Lung (tissue), 12 donors: Measurements from ENCODE around the gene CPAMD8. TPM values are rescaled to one million over a fixed set of nuclear protein-coding genes. Genes with fewer than 3 reads are reported as not detected.

Experiments used
- ATAC-seq: fragments of 200-7000 bp; cut with Tn5 transposase; one replicate; pipeline ENCODE4 v1.9.1; 2020; ENCODE audit warnings: moderate number of reproducible peaks; ENCODE audit not compliant: insufficient read depth, low FRiP score
- DNase-seq, 3 donors: peaks; one replicate each; pipeline ENCODE4 v3.0.0-alpha.2; 2013 to 2017
- H3K27ac ChIP-seq, 2 donors: one replicate each; pipeline ENCODE4 v1.5.1; 2013; ENCODE audit warnings: mild to moderate bottlenecking in 2 of 2, moderate library complexity in 2 of 2, control low read depth in 1 of 2, inconsistent platforms in 1 of 2, low read depth in 1 of 2, low read length in 1 of 2
- H3K27me3 ChIP-seq, 3 donors: one replicate each; pipeline ENCODE4 v1.5.1; 2013; ENCODE audit warnings: low read length in 2 of 3; ENCODE audit not compliant: control insufficient read depth in 3 of 3, insufficient read depth in 3 of 3
- H3K36me3 ChIP-seq, 4 donors: one replicate each; pipeline ENCODE4 v1.5.1; 2013; ENCODE audit warnings: low read length in 4 of 4, mild to moderate bottlenecking in 1 of 4, moderate library complexity in 1 of 4; ENCODE audit not compliant: control insufficient read depth in 4 of 4, insufficient read depth in 4 of 4
- H3K4me1 ChIP-seq, 5 donors: one replicate each; pipeline ENCODE4 v1.5.1; 2013; ENCODE audit warnings: low read length in 5 of 5, mild to moderate bottlenecking in 2 of 5, moderate library complexity in 1 of 5; ENCODE audit not compliant: control insufficient read depth in 5 of 5, insufficient read depth in 5 of 5
- H3K4me3 ChIP-seq: one replicate; pipeline ENCODE4 v1.5.1; 2013; ENCODE audit warnings: mild to moderate bottlenecking, control low read depth, moderate library complexity
- H3K9ac ChIP-seq, 2 donors: one replicate each; pipeline ENCODE4 v1.5.1; 2013; ENCODE audit warnings: low read length in 2 of 2, control low read depth in 1 of 2; ENCODE audit not compliant: insufficient read depth in 1 of 2
- H3K9me3 ChIP-seq, 4 donors: one replicate each; pipeline ENCODE4 v1.5.1; 2013; ENCODE audit warnings: low read length in 3 of 4, mild to moderate bottlenecking in 1 of 4, moderate library complexity in 1 of 4; ENCODE audit not compliant: control insufficient read depth in 4 of 4, insufficient read depth in 3 of 4
- WGBS, 2 donors: extraction: QIAGEN DNeasy Blood & Tissue Kit; methylation state at CpG; one replicate each; pipeline ENCODE4 v1.1.7; 2013; 5-methylcytosine and 5-hydroxymethylcytosine counted together
- polyA plus RNA-seq, 2 donors: library from polyadenylated mRNA; stranded (reverse); fragments of 200-250 nt; gene quantifications; one replicate each; pipeline ENCODE4 v1.2.1, GENCODE V29; 2013
- total RNA-seq, 2 donors: library from RNA; depleted of rRNA in 1 of 2; stranded (reverse); fragments of >200 nt in 1 of 2; gene quantifications; one replicate each; pipeline ENCODE4 v1.2.1, GENCODE V29; 2014 to 2021
- TF ChIP-seq, protein P1 (sequence below): IDR thresholded peaks from 2 replicates; pipeline ENCODE4 v1.5.1; 2012; ENCODE audit warnings: mild to moderate bottlenecking; ENCODE audit errors: control extremely low read depth, extremely low read depth
- donor health status: control.
- donor health status: control.
- donor health status: Bipolar disorder and iron deficiency.
- donor health status: healthy.
- donor health status: DM: yes; HTN: yes; CAD: no.

CPAMD8 gene
- total and polyA plus RNA-seq, 4 donors: 9.6 to 143 (median 31.4) TPM

DNA sequence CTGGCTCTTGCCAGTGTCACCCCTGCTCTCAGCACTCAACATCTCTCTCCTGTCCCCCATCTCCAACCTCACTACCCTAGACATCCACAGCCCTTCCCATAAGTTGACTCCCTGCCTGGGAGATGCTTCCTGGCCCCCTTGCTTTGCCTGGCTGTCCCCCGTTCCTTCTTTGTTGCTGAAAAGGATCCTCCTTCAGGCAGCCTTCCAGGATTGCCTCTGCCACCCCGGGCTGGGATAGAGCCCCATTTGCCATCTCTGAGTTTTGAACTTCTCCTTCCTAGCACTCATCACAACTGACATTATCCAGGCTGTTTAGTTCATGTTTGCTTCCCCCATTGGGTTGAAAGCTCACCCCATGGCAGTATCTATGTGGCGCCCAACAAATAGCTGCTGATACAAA, 20.0 kb downstream of the CPAMD8 start:
- Histone ChIP-seq H3K27ac (no peak overlapping the region), H3K4me1 (peaks cover 0 to 5% (median 0%) of the 10 kb centered on the region in 5 donors), H3K36me3 (peaks cover 0 to 7% (median 5%) of the 10 kb centered on the region in 4 donors), H3K9ac (no peak overlapping the region), H3K27me3 (no peaks in the 10 kb centered on the region), H3K4me3 (no peak overlapping the region), H3K9me3 (peaks cover 0 to 3% (median 0%) of the 10 kb centered on the region in 4 donors)
- ATAC-seq (no peak), DNase-seq (no peak)
- WGBS, 2 donors: 94 to 96% methylated on average over 3 of the region's 3 CpGs
- TF ChIP-seq, protein P1, sequence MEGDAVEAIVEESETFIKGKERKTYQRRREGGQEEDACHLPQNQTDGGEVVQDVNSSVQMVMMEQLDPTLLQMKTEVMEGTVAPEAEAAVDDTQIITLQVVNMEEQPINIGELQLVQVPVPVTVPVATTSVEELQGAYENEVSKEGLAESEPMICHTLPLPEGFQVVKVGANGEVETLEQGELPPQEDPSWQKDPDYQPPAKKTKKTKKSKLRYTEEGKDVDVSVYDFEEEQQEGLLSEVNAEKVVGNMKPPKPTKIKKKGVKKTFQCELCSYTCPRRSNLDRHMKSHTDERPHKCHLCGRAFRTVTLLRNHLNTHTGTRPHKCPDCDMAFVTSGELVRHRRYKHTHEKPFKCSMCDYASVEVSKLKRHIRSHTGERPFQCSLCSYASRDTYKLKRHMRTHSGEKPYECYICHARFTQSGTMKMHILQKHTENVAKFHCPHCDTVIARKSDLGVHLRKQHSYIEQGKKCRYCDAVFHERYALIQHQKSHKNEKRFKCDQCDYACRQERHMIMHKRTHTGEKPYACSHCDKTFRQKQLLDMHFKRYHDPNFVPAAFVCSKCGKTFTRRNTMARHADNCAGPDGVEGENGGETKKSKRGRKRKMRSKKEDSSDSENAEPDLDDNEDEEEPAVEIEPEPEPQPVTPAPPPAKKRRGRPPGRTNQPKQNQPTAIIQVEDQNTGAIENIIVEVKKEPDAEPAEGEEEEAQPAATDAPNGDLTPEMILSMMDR: no peak

DNA sequence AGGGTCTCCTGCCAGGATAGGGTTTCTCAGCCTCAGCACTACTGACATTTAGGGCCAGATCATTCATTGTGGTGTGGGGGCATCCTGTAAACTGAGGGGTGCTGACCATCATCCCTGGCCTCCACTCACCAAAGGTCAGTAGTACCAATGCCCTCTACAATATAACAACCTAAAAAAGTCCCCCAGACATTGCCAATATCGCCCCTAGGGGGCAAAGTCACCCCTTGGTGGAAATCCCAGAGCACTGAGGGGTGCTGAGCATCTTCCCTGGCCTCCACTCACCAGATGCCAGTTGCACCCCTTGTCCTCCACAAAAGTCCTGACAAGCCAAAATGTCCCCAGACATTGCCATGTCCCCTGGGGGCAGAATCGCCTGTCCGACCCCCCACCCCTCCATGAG, 21.6 kb downstream of the CPAMD8 start:
- no peak for DNase-seq
- H3K4me3 ChIP-seq: no peak overlapping the region
- H3K9me3 ChIP-seq: peaks cover 0 to 3% (median 0%) of the 10 kb centered on the region in 4 donors
- no peak for ATAC-seq
- H3K9ac ChIP-seq: no peak overlapping the region
- no peak overlapping the region for H3K27ac ChIP-seq
- no peaks in the 10 kb centered on the region for H3K27me3 ChIP-seq
- TF ChIP-seq, protein P1: no peak
- 87 to 93% methylated on average over 3 of the region's 3 CpGs for WGBS, 2 donors
- H3K36me3 ChIP-seq: peaks cover 0 to 6% (median 4%) of the 10 kb centered on the region in 4 donors
- peaks cover 0 to 5% (median 0%) of the 10 kb centered on the region in 5 donors for H3K4me1 ChIP-seq

DNA sequence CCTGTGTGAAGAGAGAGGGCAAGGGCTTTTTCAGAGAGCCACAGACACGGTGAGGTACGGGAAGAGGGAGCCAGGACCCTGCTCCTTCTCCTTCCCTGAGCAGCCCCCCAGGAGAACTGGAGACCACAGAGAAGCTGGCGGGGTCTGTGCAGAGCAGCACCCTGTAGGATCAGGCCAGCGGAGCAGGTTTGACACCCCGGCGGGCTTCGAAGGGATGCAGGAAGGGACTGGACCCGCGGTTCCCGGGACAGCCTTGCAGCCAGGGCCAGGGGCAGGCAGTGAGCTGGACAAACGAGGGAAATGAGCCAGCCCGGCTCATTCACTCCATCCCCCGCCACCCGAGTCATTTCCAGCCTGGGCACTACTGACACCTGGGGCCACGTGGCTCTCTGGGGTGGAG, 22.2 kb downstream of the CPAMD8 start:
- DNase-seq (no peak), ATAC-seq (no peak)
- TF ChIP-seq, protein P1: no peak
- H3K9me3 ChIP-seq: no peaks in the 10 kb centered on the region
- no peaks in the 10 kb centered on the region for H3K27me3 ChIP-seq
- WGBS, 2 donors: 91 to 93% methylated on average over 15 of the region's 15 CpGs
- H3K4me1 ChIP-seq: peaks cover 0 to 5% (median 0%) of the 10 kb centered on the region in 5 donors
- H3K4me3 ChIP-seq: no peak overlapping the region
- peaks cover 0 to 7% (median 2%) of the 10 kb centered on the region in 4 donors for H3K36me3 ChIP-seq
- H3K9ac ChIP-seq: no peak overlapping the region
- H3K27ac ChIP-seq: no peak overlapping the region

- Histone ChIP-seq H3K36me3 (peaks cover 0 to 14% (median 4%) of the 10 kb centered on the region in 4 donors), H3K9ac (no peak overlapping the region), H3K4me1 (peaks cover 0 to 5% (median 0%) of the 10 kb centered on the region in 5 donors), H3K4me3 (no peak overlapping the region), H3K9me3 (peaks cover 0 to 7% (median 0%) of the 10 kb centered on the region in 4 donors), H3K27ac (no peak overlapping the region), H3K27me3 (no peaks in the 10 kb centered on the region)
- WGBS, 2 donors: 73 to 79% methylated on average over 7 of the region's 7 CpGs
- TF ChIP-seq, protein P1: no peak
- DNase-seq (no peak), ATAC-seq (no peak)
These were observed 24.2 kb downstream of the CPAMD8 start for GRCh38 chr19:17002455-17002854.
